Mucosa of stomach (tissue), 1 donor: Measurements from ENCODE around the gene FGF14.
A peak's percentile ranks its signal among the peaks of the same experiment; 100 is the strongest.

Source experiments
- H3K27me3 ChIP-seq: one replicate; pipeline ENCODE4 v1.7.0; 2013; ENCODE audit warnings: mild to moderate bottlenecking, low read length; ENCODE audit not compliant: control insufficient read depth, insufficient read depth
- H3K36me3 ChIP-seq: one replicate; pipeline ENCODE4 v1.7.0; 2013; ENCODE audit warnings: low read length; ENCODE audit not compliant: control insufficient read depth, insufficient read depth
- H3K4me1 ChIP-seq: one replicate; pipeline ENCODE4 v1.7.0; 2013; ENCODE audit warnings: mild to moderate bottlenecking, low read length; ENCODE audit not compliant: control insufficient read depth, insufficient read depth
- H3K4me3 ChIP-seq: one replicate; pipeline ENCODE4 v1.7.0; 2013; ENCODE audit warnings: low read length
- H3K9ac ChIP-seq: one replicate; pipeline ENCODE4 v1.7.0; 2013; ENCODE audit warnings: mild to moderate bottlenecking, low read length, moderate library complexity
- H3K9me3 ChIP-seq: one replicate; pipeline ENCODE4 v1.7.0; 2013; ENCODE audit warnings: mild to moderate bottlenecking, low read length, moderate library complexity; ENCODE audit not compliant: control insufficient read depth
- donor health status: Pancreatic carcinoma.

The FGF14 gene

GRCh38 chr13:102401766-102402165 lies at the start of gene FGF14:
TSS of gene FGF14 (minus strand) at chr13:102402048.
- H3K4me3 ChIP-seq, result peak within 1 kb of the TSS; percentile 11
- no peaks in the 10 kb centered on the region for H3K36me3 ChIP-seq
- no peak within 1 kb of the TSS for H3K9ac ChIP-seq
- H3K9me3 ChIP-seq, result no peaks in the 10 kb centered on the region
- peaks cover 33% of the 10 kb centered on the region for H3K27me3 ChIP-seq
- H3K4me1 ChIP-seq, result no peaks in the 10 kb centered on the region

GRCh38 chr13:102443249-102443648 lies 41.4 kb upstream of the FGF14 start:
- H3K36me3 ChIP-seq, result no peaks in the 10 kb centered on the region
- H3K9ac ChIP-seq, result no peak overlapping the region
- H3K4me3 ChIP-seq, result no peak overlapping the region
- H3K9me3 ChIP-seq, result no peaks in the 10 kb centered on the region
- H3K27me3 ChIP-seq, result no peaks in the 10 kb centered on the region
- no peaks in the 10 kb centered on the region for H3K4me1 ChIP-seq

GRCh38 chr13:102441085-102441484 lies 39.2 kb upstream of the FGF14 start:
- Histone ChIP-seq H3K36me3 (no peaks in the 10 kb centered on the region), H3K4me3 (no peak overlapping the region), H3K9ac (no peak overlapping the region), H3K4me1 (no peaks in the 10 kb centered on the region), H3K27me3 (no peaks in the 10 kb centered on the region), H3K9me3 (no peaks in the 10 kb centered on the region)

GRCh38 chr13:102440259-102440936 lies 38.5 kb upstream of the FGF14 start:
- Histone ChIP-seq H3K9ac (no peak overlapping the region), H3K27me3 (no peaks in the 10 kb centered on the region), H3K36me3 (no peaks in the 10 kb centered on the region), H3K4me1 (no peaks in the 10 kb centered on the region), H3K4me3 (no peak overlapping the region), H3K9me3 (no peaks in the 10 kb centered on the region)

GRCh38 chr13:102422690-102423089 lies 20.8 kb upstream of the FGF14 start:
- Histone ChIP-seq H3K4me1 (no peaks in the 10 kb centered on the region), H3K36me3 (no peaks in the 10 kb centered on the region), H3K4me3 (no peak overlapping the region), H3K9me3 (no peaks in the 10 kb centered on the region), H3K27me3 (no peaks in the 10 kb centered on the region), H3K9ac (no peak overlapping the region)

GRCh38 chr13:102405499-102406100 lies 3.8 kb upstream of the FGF14 start:
- H3K27me3 ChIP-seq, result peaks cover 20% of the 10 kb centered on the region

GRCh38 chr13:102402290-102402689 lies 442 bp upstream of the FGF14 start:
- H3K27me3 ChIP-seq, result peaks cover 33% of the 10 kb centered on the region

More at GRCh38 chr13:102405499-102406100, 3.8 kb upstream of the FGF14 start:
- Histone ChIP-seq H3K4me3 (no peak overlapping the region), H3K9ac (no peak overlapping the region), H3K36me3 (no peaks in the 10 kb centered on the region), H3K4me1 (no peaks in the 10 kb centered on the region), H3K9me3 (no peaks in the 10 kb centered on the region)

GRCh38 chr13:102401265-102401664 lies 583 bp downstream of the FGF14 start:
- Histone ChIP-seq H3K27me3 (peaks cover 33% of the 10 kb centered on the region), H3K9me3 (no peaks in the 10 kb centered on the region), H3K9ac (no peak overlapping the region), H3K36me3 (no peaks in the 10 kb centered on the region), H3K4me1 (no peaks in the 10 kb centered on the region), H3K4me3 (peak overlapping the region; percentile 11)

More at GRCh38 chr13:102402290-102402689, 442 bp upstream of the FGF14 start:
- H3K4me3 ChIP-seq, result no peak overlapping the region
- no peak overlapping the region for H3K9ac ChIP-seq
- H3K9me3 ChIP-seq, result no peaks in the 10 kb centered on the region
- H3K4me1 ChIP-seq, result no peaks in the 10 kb centered on the region
- H3K36me3 ChIP-seq, result no peaks in the 10 kb centered on the region

GRCh38 chr13:102400675-102401145 lies 1.1 kb downstream of the FGF14 start:
- no peaks in the 10 kb centered on the region for H3K4me1 ChIP-seq

GRCh38 chr13:102399791-102400674 lies 1.8 kb downstream of the FGF14 start:
- no peaks in the 10 kb centered on the region for H3K9me3 ChIP-seq
- no peak overlapping the region for H3K4me3 ChIP-seq
- H3K36me3 ChIP-seq, result no peaks in the 10 kb centered on the region
- H3K4me1 ChIP-seq, result peaks cover 2% of the 10 kb centered on the region
- H3K27me3 ChIP-seq, result peaks cover 33% of the 10 kb centered on the region
- H3K9ac ChIP-seq, result peak overlapping the region; percentile 25

More at GRCh38 chr13:102400675-102401145, 1.1 kb downstream of the FGF14 start:
- H3K4me3 ChIP-seq, result no peak overlapping the region
- no peaks in the 10 kb centered on the region for H3K36me3 ChIP-seq
- no peaks in the 10 kb centered on the region for H3K9me3 ChIP-seq
- peaks cover 33% of the 10 kb centered on the region for H3K27me3 ChIP-seq
- no peak overlapping the region for H3K9ac ChIP-seq

- Histone ChIP-seq H3K9me3 (no peaks in the 10 kb centered on the region), H3K27me3 (peaks cover 16% of the 10 kb centered on the region), H3K4me3 (no peak overlapping the region), H3K9ac (no peak overlapping the region), H3K4me1 (peaks cover 14% of the 10 kb centered on the region), H3K36me3 (no peaks in the 10 kb centered on the region)
Measured at GRCh38 chr13:102395939-102396338, 5.9 kb downstream of the FGF14 start.

GRCh38 chr13:102395174-102395573 lies 6.7 kb downstream of the FGF14 start:
- peak overlapping the region; percentile 63 for H3K9ac ChIP-seq

More at GRCh38 chr13:102395174-102395573, 6.7 kb downstream of the FGF14 start:
- Histone ChIP-seq H3K9me3 (no peaks in the 10 kb centered on the region), H3K4me1 (peaks cover 14% of the 10 kb centered on the region), H3K36me3 (no peaks in the 10 kb centered on the region), H3K4me3 (peak overlapping the region; percentile 73), H3K27me3 (peaks cover 8% of the 10 kb centered on the region)
